Colon (tissue), 2 donors: ENCODE data around the gene GRIN2A.

Experiments used
- FAIRE-seq: peaks from 2 replicates; lab custom pipeline; 2012; peaks lifted over from hg19 to GRCh38; lab: Jason Lieb, UNC
- donor health status: control.
- donor health status: control.

Gene GRIN2A

GRCh38 chr16:9820476-9821246, 361.6 kb downstream of the GRIN2A start:
- FAIRE-seq: no peak

DNA sequence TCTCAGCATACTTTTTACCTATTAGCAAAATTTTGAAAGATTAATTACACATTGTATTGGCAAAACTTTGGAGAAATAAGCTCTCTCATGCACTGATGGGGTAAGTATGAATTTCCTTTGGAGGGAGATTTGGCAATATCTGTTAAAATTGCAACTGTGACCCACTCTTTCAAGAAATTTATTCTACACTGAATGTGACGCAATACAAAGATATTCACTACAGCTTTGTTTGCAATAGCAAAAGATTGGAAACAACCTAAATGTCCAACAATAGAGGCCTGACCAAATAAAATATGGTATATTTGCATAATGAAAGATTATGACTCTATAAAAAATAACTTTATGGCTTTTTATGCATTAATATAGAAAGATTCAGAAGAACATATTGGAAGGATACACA, 363.5 kb downstream of the GRIN2A start:
- no peak for FAIRE-seq

DNA sequence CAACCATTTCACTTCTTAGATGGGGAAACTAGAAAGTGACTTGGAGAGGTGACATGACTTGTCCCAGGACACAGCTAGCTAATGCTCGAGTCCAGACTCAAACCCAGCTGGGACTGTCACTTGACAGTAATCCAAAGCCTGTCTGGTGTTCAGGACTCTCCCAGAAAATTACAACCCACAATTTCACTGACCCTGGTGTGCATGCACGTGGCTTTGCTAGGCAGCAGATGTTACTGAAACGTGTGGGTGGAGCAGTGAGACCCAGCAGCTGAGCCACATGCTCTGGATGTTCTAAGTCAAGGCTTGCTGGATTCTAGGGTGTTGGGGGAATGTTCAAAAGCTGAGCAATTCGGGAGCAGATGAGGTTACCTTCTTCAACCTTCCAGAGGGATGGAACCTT, 364.6 kb downstream of the GRIN2A start:
- FAIRE-seq: no peak

DNA sequence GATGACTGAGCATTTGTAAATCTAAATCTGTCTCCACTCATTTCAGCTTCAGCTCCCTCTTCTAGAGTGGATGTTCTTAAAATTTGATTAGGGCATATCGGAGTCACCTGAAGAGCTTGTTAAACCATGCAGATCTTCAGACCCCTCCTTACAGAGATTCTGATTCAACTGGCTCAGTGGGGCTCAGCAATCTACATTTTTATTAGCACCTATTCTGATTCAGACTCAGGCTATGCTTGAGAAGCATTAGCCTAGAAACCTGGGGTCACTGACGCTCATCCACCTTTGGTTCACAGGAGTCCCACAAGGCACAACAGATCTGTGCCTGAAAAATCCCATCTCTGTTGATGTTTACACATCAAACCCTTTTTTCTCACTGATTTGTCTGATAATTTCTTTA, 365.6 kb downstream of the GRIN2A start:
- no peak for FAIRE-seq

DNA sequence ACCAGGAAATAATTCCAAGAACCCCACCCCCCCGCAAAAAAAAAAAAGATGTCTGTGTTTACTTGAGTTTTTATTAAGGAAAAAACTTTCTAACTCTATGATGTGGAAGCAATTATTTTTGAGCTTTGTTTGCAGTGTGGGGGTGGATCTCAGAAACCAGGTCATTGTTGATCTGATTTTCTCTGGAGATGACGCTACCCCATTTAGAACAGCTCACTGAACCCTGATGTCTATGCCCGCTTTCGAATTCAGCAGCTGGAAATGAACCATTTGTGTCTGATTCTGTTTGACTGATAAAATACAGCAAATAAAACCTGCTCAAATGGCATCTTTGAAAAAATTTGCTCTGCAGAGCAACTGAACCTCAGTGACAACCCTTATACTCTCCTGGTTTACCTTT, 368.6 kb downstream of the GRIN2A start:
- FAIRE-seq: no peak

- FAIRE-seq: no peak
Observed at GRCh38 chr16:9808210-9808609, 374.0 kb downstream of the GRIN2A start.

DNA sequence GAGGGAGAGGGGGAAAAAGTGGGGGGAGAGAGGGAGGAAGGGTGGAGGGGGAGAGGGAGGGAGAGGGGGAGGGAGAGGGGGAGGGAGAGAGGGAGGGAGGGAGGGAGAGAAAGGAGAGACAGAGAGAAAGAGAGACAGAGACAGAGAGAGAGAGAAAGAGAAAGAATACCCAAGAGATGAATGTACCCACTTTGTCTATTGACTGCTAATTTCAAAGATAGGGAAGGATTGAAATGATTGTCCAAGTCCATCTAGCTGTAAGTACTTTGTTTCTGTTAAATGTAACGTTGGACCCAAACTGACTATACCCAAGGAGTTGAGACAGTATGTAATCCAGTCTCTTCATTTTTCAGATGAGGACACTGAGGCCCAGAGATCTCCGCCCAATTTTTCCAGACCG, 374.9 kb downstream of the GRIN2A start:
- FAIRE-seq: no peak

GRCh38 chr16:9805109-9805508, 377.1 kb downstream of the GRIN2A start:
- FAIRE-seq: no peak

DNA sequence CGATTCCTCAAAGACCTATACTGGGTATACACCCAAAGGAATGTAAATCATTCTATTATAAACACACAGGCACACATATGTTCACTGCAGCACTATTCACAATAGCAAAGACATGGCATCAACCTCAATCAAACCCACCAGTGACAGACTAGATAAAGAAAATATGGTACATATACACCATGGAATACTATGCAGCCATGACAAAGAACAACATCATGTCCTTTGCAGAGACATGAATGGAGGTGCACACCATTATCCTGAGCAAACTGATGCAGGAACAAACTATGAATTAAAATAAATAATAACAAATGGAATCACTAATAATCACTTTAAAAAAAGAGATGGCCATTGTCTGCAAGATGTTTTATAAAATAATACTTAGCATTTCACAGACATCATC, 380.1 kb downstream of the GRIN2A start:
- no peak for FAIRE-seq

- FAIRE-seq: no peak
Observed at GRCh38 chr16:9801651-9802050, 380.6 kb downstream of the GRIN2A start.

- FAIRE-seq: no peak
Observed at GRCh38 chr16:9800186-9800738, 382.0 kb downstream of the GRIN2A start.

- FAIRE-seq: no peak
Observed at GRCh38 chr16:9798952-9799580, 383.2 kb downstream of the GRIN2A start.

DNA sequence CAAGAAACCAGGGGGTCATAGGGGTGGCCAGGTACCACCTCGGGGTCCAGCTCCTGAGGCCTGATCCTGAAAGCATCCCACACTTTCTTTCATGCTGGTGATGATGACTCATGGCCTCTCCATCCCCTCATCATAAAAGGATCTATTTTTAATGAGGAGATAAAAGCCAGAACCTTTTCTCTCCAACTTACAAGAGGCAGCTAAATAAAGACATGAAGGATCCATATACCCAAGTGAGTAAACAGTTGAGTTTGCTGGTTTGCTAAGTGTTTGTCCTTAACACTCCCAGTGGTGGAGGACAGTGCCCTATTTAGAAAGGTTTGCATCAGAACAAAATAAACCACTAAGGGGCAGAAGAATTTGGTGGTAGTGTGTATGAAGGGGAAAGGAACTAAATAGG, 383.8 kb downstream of the GRIN2A start:
- no peak for FAIRE-seq

DNA sequence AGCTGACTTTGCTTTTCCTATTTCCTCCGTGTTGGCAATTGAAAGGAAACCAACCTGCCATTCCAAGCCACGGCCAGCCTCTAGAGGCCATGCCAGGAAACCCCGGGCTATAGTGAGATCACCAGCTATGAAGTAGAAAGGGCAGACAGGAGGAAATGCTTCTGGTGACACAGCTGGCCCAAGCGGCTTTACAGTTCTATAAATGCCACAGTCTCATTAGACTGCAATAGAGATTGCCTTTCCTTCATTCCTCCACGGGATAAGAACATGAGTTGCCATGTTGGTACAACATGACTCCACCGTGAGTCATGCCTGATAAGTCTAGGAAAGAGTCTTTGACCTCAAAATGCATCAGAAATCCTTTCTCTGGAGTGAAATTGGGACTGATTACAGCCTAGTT, 384.9 kb downstream of the GRIN2A start:
- FAIRE-seq: no peak

- no peak for FAIRE-seq
Observed at GRCh38 chr16:9793623-9794022, 388.6 kb downstream of the GRIN2A start.

- no peak for FAIRE-seq
Observed at GRCh38 chr16:9791556-9791955, 390.7 kb downstream of the GRIN2A start.

- FAIRE-seq: no peak
Observed at GRCh38 chr16:9790199-9790598, 392.0 kb downstream of the GRIN2A start.

DNA sequence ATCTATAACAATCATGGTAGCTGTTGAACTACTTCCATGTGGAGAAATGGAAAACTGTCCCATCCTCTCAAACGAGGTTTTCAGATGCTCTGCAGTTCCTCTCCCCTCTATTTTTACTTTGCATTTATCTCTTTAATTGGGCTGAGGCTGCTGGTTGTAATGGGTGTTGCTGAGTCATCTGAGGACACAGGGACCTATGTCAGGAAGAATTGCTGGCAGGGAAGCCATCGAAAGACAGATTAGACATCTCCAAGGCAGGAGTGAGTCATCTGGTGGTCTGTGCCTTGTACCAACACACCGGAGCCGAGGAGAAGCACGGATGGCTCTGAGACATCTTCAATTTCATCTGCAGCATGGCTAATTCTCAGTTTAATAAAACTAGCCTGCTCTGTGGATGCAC, 394.5 kb downstream of the GRIN2A start:
- FAIRE-seq: no peak

DNA sequence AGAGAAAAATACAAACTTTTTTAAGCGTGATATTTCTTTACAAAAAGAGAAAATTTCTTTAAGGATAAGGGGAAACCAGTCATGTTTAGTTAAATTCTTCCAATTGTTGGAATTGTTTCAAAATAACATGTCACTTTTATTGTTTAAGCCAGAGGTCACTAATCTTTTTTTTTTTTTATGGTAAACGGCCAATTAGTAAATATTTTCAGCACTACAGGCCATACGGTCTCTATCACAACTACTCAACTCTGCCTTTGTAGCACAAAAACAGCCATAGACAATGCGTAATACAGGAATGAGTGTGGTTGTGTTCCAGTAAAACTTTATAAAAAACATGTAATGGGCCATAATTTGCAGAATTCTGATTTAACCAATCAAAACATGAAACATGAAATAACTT, 401.4 kb downstream of the GRIN2A start:
- FAIRE-seq: no peak

GRCh38 chr16:9778849-9779248, 403.4 kb downstream of the GRIN2A start:
- FAIRE-seq: no peak

- no peak for FAIRE-seq
Observed at GRCh38 chr16:9775998-9776397, 406.2 kb downstream of the GRIN2A start.

GRCh38 chr16:9773289-9773688, 408.9 kb downstream of the GRIN2A start:
- no peak for FAIRE-seq

DNA sequence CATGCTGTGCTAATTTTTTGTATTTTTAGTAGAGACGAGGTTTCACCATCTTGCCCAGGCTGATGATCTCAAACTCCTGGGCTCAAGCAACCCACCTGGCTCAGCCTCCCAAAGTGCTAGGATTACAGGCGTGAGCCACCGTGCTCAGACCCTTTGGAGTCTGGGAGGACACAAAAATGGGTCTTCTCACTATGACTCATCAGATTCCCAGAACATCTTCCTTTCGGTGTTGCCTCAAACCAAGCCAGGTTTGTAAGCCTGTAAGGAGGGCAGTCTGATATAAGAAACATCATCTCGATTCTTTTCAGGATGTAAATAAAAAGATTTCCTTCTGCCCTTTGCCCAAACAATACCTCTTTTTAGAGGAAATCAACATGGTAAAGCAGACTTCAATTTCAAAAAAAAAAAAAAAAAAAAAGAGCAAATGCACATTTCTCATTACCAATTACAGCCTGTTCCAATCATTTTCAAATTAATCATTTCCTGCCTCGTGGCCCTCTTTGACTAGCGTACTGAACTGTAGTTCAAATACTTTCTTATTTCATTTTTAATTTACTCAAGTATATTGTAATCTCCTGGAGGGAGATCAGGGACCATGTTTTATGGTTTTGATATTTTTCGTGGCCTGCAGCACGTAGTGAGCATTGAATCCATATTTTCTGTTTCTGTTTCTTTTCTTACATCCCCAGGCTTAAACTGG, 409.6 kb downstream of the GRIN2A start:
- FAIRE-seq: no peak
